Trophoblast cell (in vitro differentiated cells and primary cell): ENCODE measurements around the gene KLHDC7A.

Experiments
- DNase-seq, 2 donors: peaks; one replicate each; pipeline ENCODE4 v3.0.0-alpha.2; 2016
- H2AFZ ChIP-seq: 2 replicates; pipeline ENCODE4 v1.6.1; 2013; ENCODE audit warnings: low read length, moderate library complexity, mild to moderate bottlenecking; ENCODE audit not compliant: insufficient read depth, poor library complexity
- H2AK5ac ChIP-seq: 2 replicates; pipeline ENCODE4 v1.6.1; 2013; ENCODE audit warnings: mild to moderate bottlenecking, low read length
- H2BK120ac ChIP-seq: 2 replicates; pipeline ENCODE4 v1.6.1; 2013; ENCODE audit warnings: low read length, mild to moderate bottlenecking, moderate library complexity; ENCODE audit not compliant: insufficient read depth, poor library complexity
- H2BK12ac ChIP-seq: 2 replicates; pipeline ENCODE4 v1.6.1; 2013; ENCODE audit warnings: mild to moderate bottlenecking, low read length, moderate library complexity
- H2BK5ac ChIP-seq: 2 replicates; pipeline ENCODE4 v1.6.1; 2013; ENCODE audit warnings: low read length, low read depth, moderate library complexity, mild to moderate bottlenecking; ENCODE audit not compliant: poor library complexity
- H3K14ac ChIP-seq: 2 replicates; pipeline ENCODE4 v1.6.1; 2013; ENCODE audit warnings: mild to moderate bottlenecking, low read length
- H3K18ac ChIP-seq: 2 replicates; pipeline ENCODE4 v1.6.1; 2013; ENCODE audit warnings: mild to moderate bottlenecking, low read length
- H3K23ac ChIP-seq: 2 replicates; pipeline ENCODE4 v1.6.1; 2013; ENCODE audit warnings: low read length
- H3K27ac ChIP-seq: 2 replicates; pipeline ENCODE4 v1.5.1; 2013; ENCODE audit warnings: low read depth, mild to moderate bottlenecking, inconsistent platforms, low read length, moderate library complexity
- H3K27me3 ChIP-seq: 2 replicates; pipeline ENCODE4 v1.6.1; 2013; ENCODE audit warnings: inconsistent platforms, mild to moderate bottlenecking, low read length, moderate library complexity; ENCODE audit not compliant: insufficient read depth
- H3K36me3 ChIP-seq, 2 experiments: 1 replicate in 1 of 2; 2 replicates in 1 of 2; pipeline ENCODE4 v1.6.1; 2013; ENCODE audit warnings: low read length in 2 of 2, mild to moderate bottlenecking in 2 of 2, moderate library complexity in 1 of 2; ENCODE audit not compliant: insufficient read depth in 2 of 2, control insufficient read depth in 1 of 2
- H3K4ac ChIP-seq: 2 replicates; pipeline ENCODE4 v1.6.1; 2013; ENCODE audit warnings: low read depth, mild to moderate bottlenecking, low read length, moderate library complexity
- H3K4me1 ChIP-seq, 2 experiments: 1 replicate in 1 of 2; 2 replicates in 1 of 2; pipeline ENCODE4 v1.6.1; 2013; ENCODE audit warnings: low read length in 2 of 2, mild to moderate bottlenecking in 2 of 2, moderate library complexity in 1 of 2; ENCODE audit not compliant: insufficient read depth in 2 of 2, control insufficient read depth in 1 of 2
- H3K4me2 ChIP-seq: 2 replicates; pipeline ENCODE4 v1.6.1; 2013; ENCODE audit warnings: inconsistent platforms, mild to moderate bottlenecking, low read length, moderate library complexity
- H3K4me3 ChIP-seq: 2 replicates; pipeline ENCODE4 v1.5.1; 2013; ENCODE audit warnings: mild to moderate bottlenecking, low read depth, low read length, inconsistent platforms
- H3K79me1 ChIP-seq: one replicate; pipeline ENCODE4 v1.6.1; 2013; ENCODE audit warnings: low read length
- H3K79me2 ChIP-seq: 2 replicates; pipeline ENCODE4 v1.6.1; 2013; ENCODE audit warnings: low read length, mild to moderate bottlenecking; ENCODE audit not compliant: control insufficient read depth, insufficient read depth, poor library complexity
- H3K9ac ChIP-seq: 2 replicates; pipeline ENCODE4 v1.6.1; 2013; ENCODE audit warnings: mild to moderate bottlenecking, low read length
- H3K9me3 ChIP-seq: 2 replicates; pipeline ENCODE4 v1.6.1; 2013; ENCODE audit warnings: low read depth, mild to moderate bottlenecking, control low read depth, inconsistent platforms, low read length; ENCODE audit not compliant: insufficient read depth
- H4K12ac ChIP-seq: 2 replicates; pipeline ENCODE4 v1.6.1; 2013; ENCODE audit warnings: low read depth, mild to moderate bottlenecking, low read length, moderate library complexity
- H4K8ac ChIP-seq: 2 replicates; pipeline ENCODE4 v1.6.1; 2013; ENCODE audit warnings: low read depth, mild to moderate bottlenecking, low read length, moderate library complexity
- H4K91ac ChIP-seq: one replicate; pipeline ENCODE4 v1.6.1; 2013; ENCODE audit warnings: low read depth, mild to moderate bottlenecking, low read length, moderate library complexity
- WGBS: extraction: QIAGEN DNeasy Blood & Tissue Kit; methylation state at CpG from one replicate; pipeline ENCODE4 v1.1.7; 2013; ENCODE audit warnings: missing lambda C conversion rate; ENCODE audit not compliant: insufficient read length, insufficient coverage; ENCODE audit errors: extremely low coverage; 5-methylcytosine and 5-hydroxymethylcytosine counted together

The KLHDC7A gene

DNA sequence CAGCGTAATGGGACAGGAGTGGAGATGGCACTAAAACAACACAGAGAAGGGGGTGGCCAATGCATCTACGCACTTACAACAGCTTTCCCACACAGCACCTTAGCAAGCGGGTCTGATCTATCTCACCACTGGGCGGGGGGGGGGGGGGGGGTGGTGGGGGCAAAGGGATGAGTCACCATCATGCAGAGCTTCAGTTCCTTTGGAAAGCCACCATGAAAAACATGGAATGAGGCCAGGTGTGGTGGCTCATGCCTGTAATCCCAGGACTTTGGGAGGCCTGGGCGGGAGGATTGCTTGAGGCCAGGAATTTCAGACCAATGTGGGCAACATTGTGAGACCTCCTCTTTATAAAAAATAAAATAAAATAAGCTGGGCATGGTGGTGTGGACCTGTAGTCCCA, 47.2 kb downstream of the KLHDC7A start:
- no peak overlapping the region for H3K27ac ChIP-seq
- no peak overlapping the region for H2BK120ac ChIP-seq
- no peak overlapping the region for H3K4ac ChIP-seq
- WGBS = no CpG with 5 or more reads among the region's 5 CpGs
- peak; percentile 56 to 79 for DNase-seq
- H2AK5ac ChIP-seq = no peak overlapping the region
- no peak overlapping the region for H3K4me2 ChIP-seq
- H3K18ac ChIP-seq = no peak overlapping the region
- no peaks in the 10 kb centered on the region for H3K79me1 ChIP-seq
- H2AFZ ChIP-seq = no peak overlapping the region
- H3K27me3 ChIP-seq = no peaks in the 10 kb centered on the region
- H3K36me3 ChIP-seq = no peaks in the 10 kb centered on the region
- no peak overlapping the region for H3K9ac ChIP-seq
- H2BK5ac ChIP-seq = no peak overlapping the region
- no peak overlapping the region for H3K4me3 ChIP-seq
- H2BK12ac ChIP-seq = no peak overlapping the region
- H3K9me3 ChIP-seq = peaks cover 2% of the 10 kb centered on the region
- no peak overlapping the region for H3K14ac ChIP-seq
- H4K12ac ChIP-seq = no peak overlapping the region
- H3K4me1 ChIP-seq = no peaks in the 10 kb centered on the region
- no peak overlapping the region for H3K23ac ChIP-seq
- no peak overlapping the region for H4K91ac ChIP-seq
- H3K79me2 ChIP-seq = no peaks in the 10 kb centered on the region
- no peak overlapping the region for H4K8ac ChIP-seq

DNA sequence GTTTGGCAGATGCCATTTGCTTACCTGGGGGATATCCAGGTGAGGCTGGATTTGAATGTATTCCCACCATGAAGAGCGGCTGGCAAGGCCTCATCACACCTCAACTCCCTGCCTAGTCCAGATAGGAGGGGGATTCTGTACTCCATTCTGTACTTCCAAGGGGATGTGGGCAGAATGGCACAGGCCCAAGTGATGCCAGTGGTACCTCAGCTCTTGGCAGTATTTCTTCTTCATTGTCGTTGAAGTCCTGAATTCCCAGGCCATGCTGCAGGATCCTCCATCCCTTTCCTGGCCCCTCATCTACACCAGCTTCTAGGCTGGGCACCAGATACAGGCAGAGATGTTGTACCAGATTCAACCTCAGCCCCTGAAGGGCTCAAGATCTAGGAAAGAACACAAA, 47.9 kb downstream of the KLHDC7A start:
- Histone ChIP-seq H2BK120ac (no peak overlapping the region), H3K4ac (no peak overlapping the region), H2BK12ac (no peak overlapping the region), H3K4me1 (no peaks in the 10 kb centered on the region), H4K91ac (no peak overlapping the region), H3K79me2 (no peaks in the 10 kb centered on the region), H3K27me3 (no peaks in the 10 kb centered on the region), H4K8ac (no peak overlapping the region), H3K36me3 (no peaks in the 10 kb centered on the region), H3K79me1 (no peaks in the 10 kb centered on the region), H4K12ac (no peak overlapping the region), H2AK5ac (no peak overlapping the region), H3K9me3 (peaks cover 2% of the 10 kb centered on the region), H2AFZ (no peak overlapping the region), H2BK5ac (no peak overlapping the region), H3K14ac (no peak overlapping the region), H3K9ac (no peak overlapping the region), H3K27ac (no peak overlapping the region), H3K23ac (no peak overlapping the region), H3K4me2 (no peak overlapping the region), H3K4me3 (no peak overlapping the region), H3K18ac (no peak overlapping the region)
- no peak for DNase-seq
- WGBS = no CpG with 5 or more reads among the region's 2 CpGs

- H3K27me3 ChIP-seq = no peaks in the 10 kb centered on the region
- no peaks in the 10 kb centered on the region for H3K36me3 ChIP-seq
- no peak overlapping the region for H3K27ac ChIP-seq
- no peak for DNase-seq
- H4K8ac ChIP-seq = no peak overlapping the region
- no peak overlapping the region for H2AFZ ChIP-seq
- H3K4me2 ChIP-seq = no peak overlapping the region
- no peaks in the 10 kb centered on the region for H3K79me2 ChIP-seq
- no peaks in the 10 kb centered on the region for H3K4me1 ChIP-seq
- H2BK12ac ChIP-seq = no peak overlapping the region
- H3K4ac ChIP-seq = no peak overlapping the region
- H2AK5ac ChIP-seq = no peak overlapping the region
- H3K9me3 ChIP-seq = peaks cover 2% of the 10 kb centered on the region
- no peak overlapping the region for H2BK120ac ChIP-seq
- H2BK5ac ChIP-seq = no peak overlapping the region
- WGBS = no CpG with 5 or more reads among the region's 4 CpGs
- no peak overlapping the region for H3K14ac ChIP-seq
- H3K79me1 ChIP-seq = no peaks in the 10 kb centered on the region
- no peak overlapping the region for H3K18ac ChIP-seq
- H3K4me3 ChIP-seq = no peak overlapping the region
- H3K23ac ChIP-seq = no peak overlapping the region
- no peak overlapping the region for H4K12ac ChIP-seq
- no peak overlapping the region for H3K9ac ChIP-seq
- H4K91ac ChIP-seq = no peak overlapping the region
Measured at GRCh38 chr1:18529714-18530113, 49.0 kb downstream of the KLHDC7A start.

GRCh38 chr1:18530587-18531502, 50.1 kb downstream of the KLHDC7A start:
- Histone ChIP-seq H2BK12ac (no peak overlapping the region), H3K79me1 (no peaks in the 10 kb centered on the region), H2BK5ac (no peak overlapping the region), H3K79me2 (no peaks in the 10 kb centered on the region), H4K91ac (no peak overlapping the region), H3K9ac (no peak overlapping the region), H4K12ac (no peak overlapping the region), H3K27me3 (no peaks in the 10 kb centered on the region), H2AK5ac (no peak overlapping the region), H3K14ac (no peak overlapping the region), H2AFZ (no peak overlapping the region), H3K18ac (no peak overlapping the region), H3K4me2 (no peak overlapping the region), H3K9me3 (no peaks in the 10 kb centered on the region), H2BK120ac (no peak overlapping the region), H3K4me3 (peak overlapping the region; percentile 5), H3K4me1 (no peaks in the 10 kb centered on the region), H3K36me3 (no peaks in the 10 kb centered on the region), H4K8ac (no peak overlapping the region), H3K23ac (no peak overlapping the region), H3K27ac (no peak overlapping the region), H3K4ac (no peak overlapping the region)
- DNase-seq = no peak
- WGBS = no CpG with 5 or more reads among the region's 6 CpGs
